ENCODE results near the gene TGM3.
A peak's percentile ranks its signal among the peaks of the same experiment; 100 is the strongest.
"Not testable (repeated sequence)": the region's sequence is repeated elsewhere in the genome, so short reads cannot be mapped to it uniquely, and the experiment has no call there.

TGM3 gene, protein sequence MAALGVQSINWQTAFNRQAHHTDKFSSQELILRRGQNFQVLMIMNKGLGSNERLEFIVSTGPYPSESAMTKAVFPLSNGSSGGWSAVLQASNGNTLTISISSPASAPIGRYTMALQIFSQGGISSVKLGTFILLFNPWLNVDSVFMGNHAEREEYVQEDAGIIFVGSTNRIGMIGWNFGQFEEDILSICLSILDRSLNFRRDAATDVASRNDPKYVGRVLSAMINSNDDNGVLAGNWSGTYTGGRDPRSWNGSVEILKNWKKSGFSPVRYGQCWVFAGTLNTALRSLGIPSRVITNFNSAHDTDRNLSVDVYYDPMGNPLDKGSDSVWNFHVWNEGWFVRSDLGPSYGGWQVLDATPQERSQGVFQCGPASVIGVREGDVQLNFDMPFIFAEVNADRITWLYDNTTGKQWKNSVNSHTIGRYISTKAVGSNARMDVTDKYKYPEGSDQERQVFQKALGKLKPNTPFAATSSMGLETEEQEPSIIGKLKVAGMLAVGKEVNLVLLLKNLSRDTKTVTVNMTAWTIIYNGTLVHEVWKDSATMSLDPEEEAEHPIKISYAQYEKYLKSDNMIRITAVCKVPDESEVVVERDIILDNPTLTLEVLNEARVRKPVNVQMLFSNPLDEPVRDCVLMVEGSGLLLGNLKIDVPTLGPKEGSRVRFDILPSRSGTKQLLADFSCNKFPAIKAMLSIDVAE

DNA sequence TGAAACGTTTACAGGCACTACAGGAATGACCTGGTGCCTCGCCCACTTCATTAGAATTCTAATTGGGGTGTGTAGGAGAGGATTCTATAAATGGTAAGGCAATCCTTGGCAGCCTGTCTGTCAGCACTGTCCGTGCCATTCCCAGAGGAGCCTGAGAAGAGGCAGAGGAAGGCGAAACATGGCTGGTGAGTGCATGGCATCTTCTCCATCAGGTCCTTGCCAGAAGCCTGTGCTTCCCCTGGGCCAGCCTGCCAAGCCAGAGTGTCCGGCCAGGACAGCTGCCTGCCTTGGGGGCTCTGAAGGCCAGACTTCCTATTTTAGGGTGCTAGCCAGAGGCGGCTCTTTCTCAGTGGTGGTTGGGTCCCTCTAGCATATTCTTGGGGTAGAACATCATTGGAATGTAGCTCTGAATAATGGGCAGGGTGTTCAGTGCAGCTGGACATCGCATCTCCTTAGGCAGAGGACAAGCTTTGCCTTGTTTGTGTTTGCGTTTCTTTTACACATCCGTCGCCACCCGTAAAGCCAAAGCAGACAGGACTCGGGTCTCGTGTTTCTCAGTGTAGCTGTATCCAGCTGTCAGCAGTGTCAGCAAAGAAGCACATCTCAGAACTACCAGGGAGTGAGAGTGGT, at the start of gene TGM3:
TGM3 (plus strand) TSS at position 116 of the 630 bp plus-strand sequence; CDS start at position 179, 63 bp downstream.
- DNase-seq, result no peak

DNA sequence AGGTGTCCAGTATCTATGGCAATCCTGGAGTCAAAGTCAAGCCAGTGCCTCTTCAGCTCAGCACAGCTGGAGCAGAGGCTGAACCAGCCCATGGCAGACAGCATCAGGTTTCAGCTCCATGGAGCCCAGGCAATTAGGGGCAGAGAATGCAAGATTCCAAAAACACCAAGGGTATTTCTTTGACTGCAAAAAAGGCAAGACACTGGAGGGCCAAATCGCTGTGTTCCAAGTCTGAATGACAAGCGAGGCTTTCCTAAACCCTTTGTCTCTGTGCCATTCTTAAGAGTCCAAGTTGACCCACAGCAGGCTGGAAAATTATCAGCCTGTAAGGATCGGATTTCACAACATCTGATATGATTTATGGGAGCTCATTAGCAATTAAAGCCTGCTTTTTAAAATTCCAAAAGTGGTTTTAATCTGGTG, 49.7 kb upstream of the TGM3 start:
- DNase-seq, result peak; percentile 51

DNA sequence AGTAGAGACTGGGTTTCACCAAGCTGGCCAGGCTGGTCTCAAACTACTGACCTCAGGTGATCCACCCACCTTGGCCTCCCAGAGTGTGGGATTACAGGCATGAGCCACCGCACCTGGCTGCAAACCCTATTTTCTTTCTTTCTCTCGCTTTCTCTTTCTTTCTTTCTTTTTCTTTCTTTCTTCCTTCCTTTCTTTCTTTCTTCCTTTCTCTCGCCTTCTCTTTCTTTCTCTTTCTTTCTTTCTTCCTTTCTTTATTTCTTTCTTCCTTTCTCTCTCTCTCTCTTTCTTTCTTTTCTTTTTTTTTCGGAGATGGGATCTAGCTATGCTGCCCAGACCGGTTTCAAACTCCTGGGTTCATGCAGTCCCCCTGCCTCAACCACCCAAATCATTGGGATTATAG, 47.0 kb upstream of the TGM3 start:
- DNase-seq, result no peak

DNA sequence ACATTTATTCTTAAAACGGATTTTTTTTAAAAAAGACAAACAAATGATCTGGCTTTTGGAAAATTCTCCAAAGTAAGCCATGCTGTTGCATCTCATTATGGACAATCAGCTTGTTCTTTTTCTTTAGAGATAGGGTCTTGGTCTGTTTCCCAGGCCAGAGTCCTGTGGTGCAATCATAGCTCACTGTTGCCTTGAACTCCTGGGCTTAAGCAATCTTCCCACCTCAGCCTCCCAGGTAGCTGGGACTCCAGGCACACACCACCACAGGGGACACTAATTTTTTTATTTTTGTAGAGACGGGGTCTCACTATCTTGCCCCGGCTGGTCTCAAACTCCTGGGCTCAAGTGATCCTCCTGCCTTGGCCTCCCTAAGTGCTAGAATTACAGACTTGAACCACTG, 45.9 kb upstream of the TGM3 start:
- no peak for DNase-seq

DNA sequence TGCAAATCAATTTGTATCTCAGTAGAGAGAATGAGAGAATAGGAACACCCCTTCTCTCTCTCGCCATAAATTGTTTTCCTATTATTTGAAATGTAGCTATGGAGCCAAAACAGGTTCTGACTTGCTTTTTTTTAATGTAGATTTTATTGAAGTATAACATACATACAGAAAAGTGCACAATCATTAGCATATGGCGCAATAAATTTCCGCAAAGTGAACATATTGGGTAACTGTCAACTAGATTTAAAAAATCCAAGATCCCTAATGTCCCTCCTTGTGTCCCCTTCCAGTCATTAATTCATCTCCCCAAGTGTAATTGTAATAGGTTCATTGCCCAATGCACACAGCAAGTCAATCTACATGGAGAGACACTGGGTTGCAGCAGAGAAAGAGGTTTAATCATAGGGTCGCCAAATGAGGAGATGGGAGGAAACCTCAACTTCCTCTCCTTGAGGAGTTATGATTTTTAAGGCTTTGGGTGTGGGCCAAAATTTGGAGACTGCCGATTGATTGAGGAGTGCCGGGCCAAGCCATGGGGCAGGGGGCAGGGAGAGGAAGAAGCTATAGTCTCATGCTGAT, 43.3 kb upstream of the TGM3 start:
- DNase-seq, result no peak

DNA sequence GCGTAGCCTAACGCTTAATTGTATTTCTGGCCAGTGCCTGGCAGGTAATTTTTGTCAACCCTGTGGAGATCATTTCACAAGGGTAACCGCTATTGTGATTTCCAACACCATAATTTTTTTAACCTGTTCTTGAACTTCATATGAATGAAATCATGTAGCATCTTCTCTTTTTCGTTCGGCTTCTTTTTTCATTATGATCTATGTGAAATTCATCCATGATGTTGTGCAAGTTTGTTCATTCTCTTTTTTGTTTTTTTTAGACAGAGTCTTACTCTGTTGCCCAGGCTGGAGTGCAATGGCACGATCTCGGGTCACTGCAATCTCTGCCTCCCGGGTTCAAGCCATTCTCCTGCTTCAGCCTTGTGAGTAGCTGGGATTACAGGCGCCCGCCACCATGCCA, 42.5 kb upstream of the TGM3 start:
- DNase-seq, result no peak

DNA sequence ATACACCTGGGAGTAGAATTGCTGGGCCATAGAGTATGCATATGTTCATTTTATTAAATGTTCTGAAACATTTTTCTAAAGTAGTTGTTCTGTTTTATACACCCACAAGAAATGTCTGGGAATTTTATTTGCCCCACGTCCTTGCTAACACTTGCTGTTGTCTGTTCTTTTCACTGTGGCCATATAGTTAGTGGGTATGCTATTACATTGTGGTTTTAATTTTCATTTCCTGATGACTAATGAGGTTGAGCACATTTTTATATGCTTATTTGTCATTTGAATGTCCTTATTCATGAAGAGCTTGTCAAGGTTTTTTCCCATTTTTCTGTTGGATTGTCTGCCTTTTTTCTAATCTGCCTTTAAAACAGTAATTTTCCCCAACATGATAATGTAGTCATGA, 41.5 kb upstream of the TGM3 start:
- DNase-seq, result no peak

DNA sequence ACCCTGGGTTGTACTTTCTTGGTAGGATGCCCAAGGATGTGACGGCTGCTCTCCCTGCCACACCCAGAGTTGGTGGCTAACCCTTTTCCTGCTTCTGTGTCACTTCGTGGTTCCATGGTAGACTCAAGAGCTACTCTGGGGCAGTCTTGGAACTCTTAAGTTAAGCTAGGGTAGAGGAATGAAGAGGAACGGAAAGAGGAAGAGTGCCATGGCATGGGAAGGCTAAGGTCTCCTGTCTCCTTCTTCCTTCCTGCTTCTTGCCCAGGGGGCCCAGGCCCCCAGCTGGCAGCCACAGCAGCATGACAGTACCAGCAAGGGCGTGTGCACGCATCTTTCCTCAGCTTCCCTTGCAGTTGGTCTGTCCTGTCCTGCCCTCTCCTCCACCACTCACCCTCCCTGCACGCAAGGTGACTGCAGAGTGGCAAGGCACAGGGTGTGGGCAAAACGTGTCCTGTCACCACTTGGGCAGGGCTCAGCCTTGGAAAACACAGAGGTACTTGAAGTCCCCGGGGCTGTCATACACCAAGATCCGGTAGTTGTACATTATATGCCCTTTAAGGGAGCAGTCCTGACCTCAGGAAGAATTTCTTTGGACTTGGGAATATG, 39.8 kb upstream of the TGM3 start:
- no peak for DNase-seq

DNA sequence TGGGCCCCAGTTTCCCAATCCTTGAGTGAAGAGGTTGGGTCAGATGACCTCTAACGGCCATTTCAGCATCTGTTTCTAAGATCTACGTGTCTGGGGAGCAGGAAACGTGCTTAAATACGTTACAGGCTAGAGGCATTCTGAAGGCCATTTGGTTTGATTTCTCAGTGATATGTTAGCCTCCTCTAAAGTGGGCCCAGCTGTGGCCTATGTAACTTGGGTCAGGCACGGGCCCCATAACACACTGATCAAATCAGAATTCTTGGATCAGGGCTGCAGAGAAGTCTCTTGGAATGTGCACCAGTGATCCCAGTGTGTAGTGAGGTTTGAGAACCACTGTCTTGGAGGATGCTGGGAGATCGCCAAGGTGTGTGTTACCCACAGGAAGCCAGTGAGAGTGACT, 36.1 kb upstream of the TGM3 start:
- DNase-seq, result no peak

DNA sequence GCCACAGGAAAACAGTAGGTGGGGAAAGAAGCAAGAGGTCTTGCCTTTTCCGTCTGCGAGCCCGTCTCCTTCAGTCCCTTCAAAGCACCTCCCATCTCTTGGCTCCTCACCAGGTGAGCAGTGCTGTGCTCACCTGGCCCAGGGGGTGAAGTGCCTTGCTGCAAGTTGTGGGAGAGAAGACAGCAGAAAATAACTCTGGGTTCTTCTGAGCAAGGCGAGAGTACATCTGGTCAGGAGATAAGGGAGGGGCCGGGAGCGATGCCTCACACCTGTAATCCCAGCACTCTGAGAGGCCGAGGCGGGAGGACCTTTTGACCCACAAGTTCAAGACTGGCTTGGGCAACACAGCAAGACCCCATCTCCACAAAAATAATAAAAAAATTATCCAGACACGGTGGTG, 35.6 kb upstream of the TGM3 start:
- DNase-seq, result no peak

DNA sequence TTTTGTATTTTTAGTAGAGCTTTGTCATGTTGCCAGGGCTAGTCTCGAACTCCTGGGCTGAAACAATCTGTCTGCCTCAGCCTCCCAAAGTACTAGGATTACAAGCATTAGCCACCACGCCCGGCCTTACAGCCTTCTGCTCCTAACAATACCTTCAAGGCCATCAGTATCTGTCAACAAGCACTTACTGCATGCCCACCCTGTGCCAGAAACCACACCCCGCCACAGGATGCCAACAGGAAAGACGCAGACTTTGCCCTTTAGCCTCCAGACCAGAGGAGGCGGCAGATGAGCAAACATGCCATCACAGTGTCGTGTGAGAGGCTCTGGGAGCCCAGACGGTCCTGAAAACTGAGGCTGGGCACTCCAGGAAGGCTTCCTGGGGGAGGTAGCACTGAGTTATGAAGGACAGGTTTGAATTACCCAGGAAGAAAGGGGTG, 34.7 kb upstream of the TGM3 start:
- no peak for DNase-seq

DNA sequence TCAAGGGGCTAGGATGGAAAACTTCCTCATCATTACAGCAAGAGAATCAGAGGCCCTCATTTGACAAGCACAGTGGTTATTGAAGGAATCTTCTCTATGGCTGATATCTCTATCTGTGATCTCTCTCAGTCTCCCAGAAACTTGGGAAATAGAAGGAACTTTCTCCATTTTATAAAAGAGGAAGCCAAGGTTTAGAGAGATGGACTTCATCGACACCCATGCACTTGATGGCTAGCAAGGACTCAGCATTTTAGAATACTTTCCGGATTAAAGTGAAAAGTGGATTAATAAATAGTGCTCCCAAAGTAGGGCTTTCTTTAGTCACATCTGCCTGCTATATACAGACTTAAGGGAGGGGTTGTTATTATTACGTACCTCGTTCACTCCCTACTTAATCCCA, 34.2 kb upstream of the TGM3 start:
- DNase-seq, result no peak

DNA sequence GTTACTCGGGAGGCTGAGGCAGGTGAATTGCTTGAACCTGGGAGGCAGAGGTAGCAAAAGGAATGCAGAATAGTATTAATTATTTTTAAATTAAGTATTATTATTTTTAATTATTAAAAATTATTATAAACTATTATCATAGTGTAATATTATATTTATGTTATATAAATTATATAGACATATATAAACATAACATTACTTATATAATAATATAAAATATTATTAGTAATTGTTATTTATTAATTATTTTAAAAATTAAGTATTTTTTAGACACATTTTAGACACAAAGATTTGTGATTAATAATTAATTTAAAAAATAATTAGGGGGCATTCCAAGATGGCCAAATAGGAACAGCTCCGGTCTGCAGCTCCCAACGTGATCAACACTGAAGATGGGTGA, 31.7 kb upstream of the TGM3 start:
- no peak for DNase-seq

DNA sequence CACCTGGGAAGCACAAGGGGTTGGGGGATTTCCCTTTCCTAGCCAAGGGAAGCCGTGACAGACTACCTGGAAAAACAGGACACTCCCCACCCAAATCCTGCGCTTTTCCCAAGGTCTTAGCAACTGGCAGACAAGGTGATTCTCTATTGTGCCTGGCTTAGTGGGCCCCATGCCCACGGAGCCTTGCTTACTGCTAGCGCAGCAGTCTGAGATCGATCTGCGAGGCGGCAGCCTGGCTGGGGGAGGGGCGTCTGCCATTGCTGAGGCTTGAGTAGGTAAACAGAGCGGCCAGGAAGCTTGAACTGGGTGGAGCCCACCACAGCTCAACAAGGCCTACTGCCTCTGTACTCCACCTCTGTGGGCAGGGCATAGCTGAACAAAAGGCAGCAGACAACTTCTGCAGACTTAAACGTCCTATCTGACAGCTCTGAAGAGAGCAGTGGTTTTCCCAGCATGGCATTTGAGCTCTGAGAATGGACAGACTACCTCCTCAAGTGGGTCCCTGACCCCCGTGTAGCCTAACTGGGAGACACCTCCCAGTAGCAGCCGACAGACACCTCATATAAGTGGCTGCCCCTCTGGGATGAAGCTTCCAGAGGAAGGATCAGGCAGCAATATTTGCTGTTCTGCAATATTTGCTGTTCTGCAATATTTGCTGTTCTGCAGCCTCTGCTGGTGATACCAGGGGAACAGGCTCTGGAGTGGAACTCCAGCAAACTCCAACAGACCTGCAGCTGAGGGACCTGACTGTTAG, 31.0 kb upstream of the TGM3 start:
- DNase-seq, result not testable (repeated sequence)

DNA sequence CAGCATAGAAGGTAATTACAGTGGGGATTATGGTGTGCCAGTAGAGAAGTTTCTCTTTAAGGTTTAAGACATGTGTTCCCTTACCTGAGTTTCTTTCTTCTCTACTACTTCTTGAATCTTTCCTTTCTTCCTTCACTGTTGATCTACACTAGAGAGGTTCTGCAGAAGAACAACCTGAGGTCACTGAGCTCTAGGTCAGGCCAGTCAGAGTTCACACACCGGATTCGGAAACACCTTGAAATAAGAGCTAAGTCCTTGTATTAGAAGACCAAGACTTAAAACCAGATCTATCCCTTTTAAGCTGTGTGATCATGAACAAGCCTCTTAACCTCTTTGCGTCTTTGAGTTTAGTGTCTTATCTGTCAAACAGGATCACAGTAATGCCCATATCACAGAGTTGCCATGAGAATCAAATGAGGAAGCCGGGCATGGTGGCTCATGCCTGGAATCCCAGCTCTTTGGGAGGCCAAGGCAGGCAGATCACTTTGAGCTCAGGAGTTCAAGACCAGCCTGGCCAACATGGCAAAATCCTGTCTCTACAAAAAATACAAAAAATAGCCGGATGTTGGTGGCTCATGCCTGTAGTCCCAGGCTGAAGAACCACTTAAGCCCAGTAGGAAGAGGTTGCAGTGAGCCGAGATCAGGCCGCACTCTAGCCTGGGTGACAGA, 22.0 kb upstream of the TGM3 start:
- DNase-seq, result no peak

DNA sequence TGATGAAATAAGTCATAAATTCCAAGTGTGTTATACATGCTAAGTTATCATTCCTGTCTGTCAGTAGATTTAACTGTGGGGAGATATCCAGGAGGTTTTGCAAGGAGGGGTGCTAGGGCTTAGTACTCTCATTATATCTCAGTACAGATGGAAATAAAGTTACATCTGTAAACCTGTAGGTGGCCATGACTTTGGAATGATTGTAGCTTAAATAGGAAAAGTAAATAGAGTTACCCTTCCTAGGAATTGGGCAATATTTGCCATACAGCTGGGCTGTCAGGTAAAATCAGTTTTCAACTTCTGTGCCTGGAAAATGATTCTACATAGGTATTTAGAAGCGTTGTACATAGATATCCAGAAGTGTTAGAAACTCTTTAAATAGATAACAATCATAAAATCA, 19.8 kb upstream of the TGM3 start:
- DNase-seq, result no peak

DNA sequence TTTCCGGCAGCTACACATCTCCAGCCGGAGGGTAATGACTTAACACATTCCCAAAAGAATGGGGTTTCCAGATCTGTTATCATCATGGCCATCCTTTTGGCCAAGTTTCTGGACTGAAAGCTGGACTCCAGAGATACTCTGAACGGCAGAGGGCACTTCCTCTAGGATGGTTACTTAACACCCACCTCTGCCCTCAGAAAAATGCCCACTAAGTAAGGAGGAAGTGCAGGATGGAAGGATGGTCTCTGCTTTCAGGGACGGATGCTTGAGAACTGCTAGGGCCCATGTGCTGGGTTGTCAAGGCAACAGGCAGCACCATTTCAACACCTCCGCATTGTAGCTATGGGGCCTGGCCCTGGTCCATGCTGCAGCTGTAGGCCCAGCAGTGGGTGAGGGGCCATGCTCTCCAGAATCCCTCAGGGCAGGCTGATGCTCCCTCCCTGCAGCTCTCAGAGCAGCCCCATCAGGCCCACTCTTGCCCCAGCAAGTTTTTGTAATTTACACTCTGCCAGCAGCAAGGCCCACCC, 16.5 kb upstream of the TGM3 start:
- DNase-seq, result no peak

DNA sequence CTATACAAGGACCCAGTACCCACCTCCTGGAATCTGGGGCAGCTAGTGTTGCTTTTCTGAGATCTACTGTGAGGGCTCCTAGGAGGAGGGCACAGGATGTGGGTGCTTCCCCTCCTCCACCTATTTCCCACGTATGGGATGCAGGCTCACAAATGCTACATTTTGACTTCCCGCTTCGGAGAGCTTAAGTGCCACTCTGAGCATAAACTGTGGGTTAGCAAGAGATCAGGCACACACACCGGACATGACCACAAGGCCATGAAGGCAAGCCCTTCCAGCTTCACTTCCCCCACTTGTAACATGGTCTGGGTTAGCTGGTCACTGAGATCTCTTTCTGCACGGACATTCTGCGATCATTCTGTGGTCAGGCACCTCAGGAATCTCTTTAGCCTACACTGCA, 15.7 kb upstream of the TGM3 start:
- no peak for DNase-seq

DNA sequence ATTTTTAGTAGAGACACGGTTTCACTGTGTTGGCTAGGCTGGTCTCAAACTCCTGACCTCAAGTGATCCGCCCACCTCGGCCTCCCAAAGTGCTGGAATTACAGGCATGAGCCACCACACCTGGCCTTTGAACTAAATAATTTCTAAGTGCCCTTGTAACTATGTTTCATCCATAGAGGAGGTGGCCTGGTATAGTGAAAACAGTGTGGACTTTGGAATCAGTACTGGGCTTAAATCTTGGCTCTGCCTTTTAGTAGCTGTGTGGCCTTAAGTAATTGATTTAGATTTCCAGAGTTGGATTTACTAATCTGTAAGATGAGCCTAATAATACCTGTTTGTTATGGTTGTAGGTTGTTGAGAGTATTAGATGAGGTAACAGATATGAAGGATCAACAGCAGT, 14.2 kb upstream of the TGM3 start:
- DNase-seq, result no peak

DNA sequence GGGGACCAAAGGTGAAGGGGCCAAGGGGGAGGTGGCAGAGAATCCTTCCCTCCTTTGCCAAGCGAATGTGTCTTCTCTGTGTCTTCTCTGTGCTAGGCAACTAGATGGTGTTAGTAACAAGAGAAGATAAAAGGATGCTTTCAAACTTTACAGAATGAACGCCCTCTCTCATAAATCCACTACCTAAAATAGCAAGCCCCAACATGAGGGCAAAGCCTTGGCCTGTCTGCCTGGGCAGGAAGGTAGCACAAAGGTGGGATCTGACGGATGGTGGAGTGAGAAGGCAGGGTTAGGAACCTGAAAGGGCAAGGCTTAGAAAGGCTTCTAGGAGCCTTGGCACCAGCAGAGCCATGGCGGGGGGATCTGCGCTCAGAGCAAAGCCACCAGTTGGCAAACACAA, 13.6 kb upstream of the TGM3 start:
- no peak for DNase-seq

DNA sequence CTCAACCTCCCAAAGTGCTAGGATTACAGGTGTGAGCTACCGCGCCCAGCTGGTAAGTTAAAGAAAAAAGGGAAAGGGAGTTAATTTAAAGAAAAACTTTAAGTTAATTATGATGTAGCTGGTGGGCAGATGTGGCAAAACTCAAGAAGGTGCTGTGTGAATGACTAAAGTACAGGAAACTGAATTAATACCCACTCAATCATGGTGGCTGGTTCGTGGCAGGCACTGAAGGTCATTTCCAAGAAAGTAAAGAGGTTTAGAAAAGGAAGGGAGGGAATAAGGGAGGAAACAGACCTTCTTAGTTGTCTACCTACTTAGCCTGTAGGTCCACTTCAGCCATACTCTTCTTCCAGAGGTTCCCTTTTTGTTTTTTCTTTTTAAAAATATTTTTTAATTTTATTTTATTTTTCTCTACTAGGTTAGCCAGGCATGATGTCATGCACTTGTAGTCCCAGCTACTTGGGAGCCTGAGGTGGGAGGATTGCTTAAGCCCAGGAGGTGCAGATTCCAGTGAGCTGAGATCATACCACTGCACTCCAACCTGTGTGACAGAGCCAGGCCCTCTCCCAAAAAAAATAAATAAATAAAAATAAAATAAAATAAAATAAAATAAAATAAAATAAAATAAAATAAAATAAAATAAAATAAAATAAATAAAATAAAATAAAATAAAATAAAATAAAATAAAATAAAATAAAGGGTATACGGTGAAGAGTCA, 11.9 kb upstream of the TGM3 start:
- DNase-seq, result no peak

Measured in DMS79 treated with DMSO at 0.1 percent for 48 hours (cell line).